Upper lobe of right lung (tissue), 1 donor: Measurements from ENCODE around the gene POMT1. TPM values are rescaled to one million over a fixed set of nuclear protein-coding genes. Genes with fewer than 3 reads are reported as not detected.

Experiments used
- ATAC-seq: fragments of 200-7000 bp; cut with Tn5 transposase; one replicate; pipeline ENCODE4 v1.9.1; 2020; ENCODE audit warnings: mild to moderate bottlenecking, moderate library complexity
- DNase-seq: peaks from one replicate; pipeline ENCODE4 v3.0.0-alpha.2; 2020
- H3K27ac ChIP-seq: fragments of 200-600 bp; one replicate; pipeline ENCODE4 v1.8.0; 2022
- H3K27me3 ChIP-seq: fragments of 200-600 bp; one replicate; pipeline ENCODE4 v1.8.0; 2022; ENCODE audit warnings: mild to moderate bottlenecking
- H3K36me3 ChIP-seq: fragments of 200-600 bp; one replicate; pipeline ENCODE4 v1.8.0; 2022
- H3K4me1 ChIP-seq: fragments of 200-600 bp; one replicate; pipeline ENCODE4 v1.8.0; 2022
- H3K4me3 ChIP-seq: fragments of 200-600 bp; one replicate; pipeline ENCODE4 v1.8.0; 2022; ENCODE audit warnings: mild to moderate bottlenecking
- H3K9me3 ChIP-seq: fragments of 200-600 bp; one replicate; pipeline ENCODE4 v1.8.0; 2022
- intact Hi-C: fragments of 100-400 bp; cut with DNase I; formaldehyde crosslinking; loops from one replicate; pipeline ENCODE4 v1.11.0; 2022
- total RNA-seq: library from RNA; stranded (reverse); fragmentation: NEBNext Ultra II Directional; extraction: Animal tissue kit (Norgen Biotek cat#: 25700); gene quantifications from one replicate; pipeline ENCODE4 v1.2.1, GENCODE V29; 2021
- TF ChIP-seq, protein P1 (sequence below): fragments of 200-600 bp; IDR thresholded peaks from one replicate; pipeline ENCODE4 v1.8.0; 2022; ENCODE audit warnings: antibody characterized with exemption
- donor health status: DM: no; HTN: yes; CAD: no; lungs with severe emphysema.

Gene POMT1
- total RNA-seq, 1 donor from 2014 or later: 25.2 TPM

DNA sequence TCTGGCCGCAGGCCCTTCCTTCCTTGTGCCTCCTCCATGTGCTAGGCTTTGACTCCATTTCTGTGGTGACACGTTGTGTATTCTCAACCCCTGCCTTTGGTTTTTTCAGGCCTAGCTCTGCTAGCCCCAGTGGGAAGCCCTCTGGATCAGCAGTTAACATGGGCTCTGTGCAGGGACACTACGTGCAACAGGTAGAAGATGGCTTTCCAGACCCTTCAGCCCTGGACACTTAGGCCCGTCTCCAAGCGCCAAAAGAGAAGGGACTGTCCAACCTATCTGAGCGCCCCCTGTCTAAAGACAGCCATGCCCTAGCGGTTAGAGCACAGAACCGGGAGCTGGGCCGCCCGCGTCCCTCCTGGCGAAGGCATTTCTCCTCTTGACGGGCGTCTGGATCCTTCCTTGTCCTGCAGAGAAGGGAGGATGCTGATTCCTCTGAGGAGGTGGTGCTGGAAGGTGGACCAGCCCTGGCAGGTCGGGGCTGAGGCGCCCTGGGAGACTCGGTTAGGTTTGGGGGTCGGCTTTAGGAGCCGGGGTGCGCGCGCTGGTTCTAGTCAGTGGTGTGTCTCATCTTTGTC, 8.3 kb upstream of the POMT1 start:
- H3K27ac ChIP-seq: no peak overlapping the region
- no peaks in the 10 kb centered on the region for H3K9me3 ChIP-seq
- H3K27me3 ChIP-seq: no peaks in the 10 kb centered on the region
- H3K4me3 ChIP-seq: no peak overlapping the region
- DNase-seq (no peak), ATAC-seq (no peak)
- TF ChIP-seq, protein P1, sequence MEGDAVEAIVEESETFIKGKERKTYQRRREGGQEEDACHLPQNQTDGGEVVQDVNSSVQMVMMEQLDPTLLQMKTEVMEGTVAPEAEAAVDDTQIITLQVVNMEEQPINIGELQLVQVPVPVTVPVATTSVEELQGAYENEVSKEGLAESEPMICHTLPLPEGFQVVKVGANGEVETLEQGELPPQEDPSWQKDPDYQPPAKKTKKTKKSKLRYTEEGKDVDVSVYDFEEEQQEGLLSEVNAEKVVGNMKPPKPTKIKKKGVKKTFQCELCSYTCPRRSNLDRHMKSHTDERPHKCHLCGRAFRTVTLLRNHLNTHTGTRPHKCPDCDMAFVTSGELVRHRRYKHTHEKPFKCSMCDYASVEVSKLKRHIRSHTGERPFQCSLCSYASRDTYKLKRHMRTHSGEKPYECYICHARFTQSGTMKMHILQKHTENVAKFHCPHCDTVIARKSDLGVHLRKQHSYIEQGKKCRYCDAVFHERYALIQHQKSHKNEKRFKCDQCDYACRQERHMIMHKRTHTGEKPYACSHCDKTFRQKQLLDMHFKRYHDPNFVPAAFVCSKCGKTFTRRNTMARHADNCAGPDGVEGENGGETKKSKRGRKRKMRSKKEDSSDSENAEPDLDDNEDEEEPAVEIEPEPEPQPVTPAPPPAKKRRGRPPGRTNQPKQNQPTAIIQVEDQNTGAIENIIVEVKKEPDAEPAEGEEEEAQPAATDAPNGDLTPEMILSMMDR: no peak
- intact Hi-C loops: no loop called here
- peaks cover 96% of the 10 kb centered on the region for H3K36me3 ChIP-seq
- no peaks in the 10 kb centered on the region for H3K4me1 ChIP-seq

DNA sequence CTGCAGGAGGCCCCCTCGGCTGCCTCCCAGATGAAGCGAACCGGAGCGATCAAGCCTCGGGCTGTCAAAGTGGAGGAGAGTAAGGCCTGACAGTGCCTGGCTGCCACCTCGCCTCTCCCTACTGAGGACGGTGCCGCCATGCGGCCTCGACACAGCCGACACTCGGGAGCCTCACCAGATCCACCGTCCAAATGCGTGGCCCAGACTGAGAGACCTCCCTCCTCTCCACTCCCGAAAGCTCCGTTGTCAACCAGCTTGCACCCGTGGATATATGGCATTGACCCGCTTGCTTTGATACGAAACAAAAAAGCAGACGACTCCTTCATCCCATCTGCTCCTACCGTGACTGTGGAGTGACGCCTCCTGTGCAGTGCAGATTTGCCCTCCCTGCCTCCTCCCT, 6.9 kb upstream of the POMT1 start:
- peaks cover 87% of the 10 kb centered on the region for H3K36me3 ChIP-seq
- DNase-seq (no peak), ATAC-seq (no peak)
- no peak overlapping the region for H3K27ac ChIP-seq
- TF ChIP-seq, protein P1: no peak
- no peaks in the 10 kb centered on the region for H3K4me1 ChIP-seq
- no peak overlapping the region for H3K4me3 ChIP-seq
- no peaks in the 10 kb centered on the region for H3K9me3 ChIP-seq
- no peaks in the 10 kb centered on the region for H3K27me3 ChIP-seq
- intact Hi-C loops: no loop called here

DNA sequence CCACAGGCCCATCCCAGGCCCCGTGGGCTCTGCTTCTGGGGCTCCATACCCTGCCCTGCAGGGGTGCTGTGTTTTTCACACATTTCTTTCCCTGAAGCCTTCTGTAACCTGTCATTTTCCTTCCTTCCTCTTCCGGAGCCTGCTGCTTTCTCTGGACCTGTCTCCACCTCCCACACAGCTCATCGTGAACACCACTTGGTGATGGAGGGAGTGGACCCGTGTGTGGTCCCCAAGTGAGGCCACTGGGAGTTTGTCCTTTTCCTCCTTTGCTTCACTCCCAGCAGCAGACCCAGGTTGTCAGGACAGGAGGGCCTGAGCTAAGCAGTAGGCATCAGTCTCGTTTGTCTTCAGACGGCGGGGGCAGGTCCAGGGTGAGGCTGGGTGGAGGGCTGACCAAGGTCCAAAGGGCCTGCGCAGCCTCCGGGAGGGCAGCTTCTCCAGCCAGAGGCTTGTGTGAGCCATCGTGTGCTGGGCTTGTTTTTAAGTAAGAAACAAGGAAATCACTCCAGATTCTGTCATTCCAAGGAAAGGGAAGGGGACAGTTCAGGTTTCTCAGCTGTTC, 5.8 kb upstream of the POMT1 start:
- TF ChIP-seq, protein P1: no peak
- Histone ChIP-seq H3K27ac (no peak overlapping the region), H3K4me3 (no peak overlapping the region), H3K27me3 (no peaks in the 10 kb centered on the region), H3K36me3 (peaks cover 75% of the 10 kb centered on the region), H3K4me1 (peaks cover 2% of the 10 kb centered on the region), H3K9me3 (no peaks in the 10 kb centered on the region)
- intact Hi-C loops: no loop called here
- ATAC-seq: no peak
- no peak for DNase-seq

DNA sequence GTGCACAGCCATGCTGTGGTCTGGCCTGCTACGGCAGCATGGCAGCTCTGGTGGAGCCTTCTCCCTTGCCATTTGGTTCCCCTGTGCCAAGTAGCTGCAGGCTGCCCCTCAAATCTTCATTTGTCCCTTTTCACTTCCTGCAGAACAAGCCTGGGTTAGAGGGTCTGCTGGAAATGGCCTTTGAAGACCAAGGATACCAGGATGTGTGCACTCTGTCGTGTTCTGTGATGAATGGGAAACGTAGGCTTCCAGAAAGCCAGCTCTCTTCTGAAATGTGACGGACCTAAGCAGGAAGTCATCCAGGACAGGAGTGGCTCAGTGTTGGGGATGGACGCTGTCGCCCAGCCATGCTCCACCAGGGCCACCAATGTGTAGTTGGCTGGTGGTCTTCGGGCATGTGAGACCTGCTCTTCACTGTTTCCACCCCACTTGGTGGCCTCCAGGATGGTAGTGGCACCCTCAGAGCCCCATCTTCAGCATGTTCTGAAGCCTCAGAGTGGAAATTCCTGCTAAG, 3.4 kb upstream of the POMT1 start:
- no peak overlapping the region for H3K27ac ChIP-seq
- intact Hi-C loops: no loop called here
- ATAC-seq (no peak), DNase-seq (no peak)
- peaks cover 52% of the 10 kb centered on the region for H3K36me3 ChIP-seq
- H3K4me1 ChIP-seq: peaks cover 15% of the 10 kb centered on the region
- no peaks in the 10 kb centered on the region for H3K9me3 ChIP-seq
- TF ChIP-seq, protein P1: no peak
- H3K27me3 ChIP-seq: no peaks in the 10 kb centered on the region
- H3K4me3 ChIP-seq: no peak overlapping the region

DNA sequence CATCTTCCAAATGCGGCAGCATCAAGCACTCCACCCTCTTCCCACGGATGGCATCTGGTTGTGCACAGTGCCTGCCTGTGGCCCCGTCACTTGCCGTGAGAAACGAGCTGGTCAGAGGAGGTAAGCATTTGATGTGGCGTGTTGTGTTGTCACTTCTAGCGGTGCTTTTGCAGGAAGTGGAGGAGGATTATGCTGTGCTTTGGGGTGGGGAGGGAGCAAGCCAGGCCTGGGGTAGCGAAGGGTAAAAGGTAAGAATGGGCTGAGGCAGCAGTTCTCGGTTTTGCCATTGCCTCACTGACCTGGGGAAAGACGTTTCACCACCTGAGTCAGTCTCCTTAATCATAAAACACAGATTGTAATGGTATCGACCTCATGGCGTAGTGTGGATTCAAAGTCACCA, 2.3 kb upstream of the POMT1 start:
- no peak overlapping the region for H3K4me3 ChIP-seq
- no peak for DNase-seq
- H3K27me3 ChIP-seq: no peaks in the 10 kb centered on the region
- H3K27ac ChIP-seq: no peak overlapping the region
- H3K4me1 ChIP-seq: peaks cover 16% of the 10 kb centered on the region
- ATAC-seq: no peak
- H3K9me3 ChIP-seq: no peaks in the 10 kb centered on the region
- TF ChIP-seq, protein P1: no peak
- intact Hi-C loops: no loop called here
- H3K36me3 ChIP-seq: peaks cover 42% of the 10 kb centered on the region
